HG02884 (cell line): ENCODE data around the gene CABLES1.

ENCODE experiments used
- ATAC-seq: cut with Tn5 transposase; IDR thresholded peaks from one replicate; pipeline ENCODE4 v1.9.1; 2021; ENCODE audit warnings: mild to moderate bottlenecking, moderate library complexity; ENCODE audit not compliant: unreplicated experiment

Gene CABLES1

DNA sequence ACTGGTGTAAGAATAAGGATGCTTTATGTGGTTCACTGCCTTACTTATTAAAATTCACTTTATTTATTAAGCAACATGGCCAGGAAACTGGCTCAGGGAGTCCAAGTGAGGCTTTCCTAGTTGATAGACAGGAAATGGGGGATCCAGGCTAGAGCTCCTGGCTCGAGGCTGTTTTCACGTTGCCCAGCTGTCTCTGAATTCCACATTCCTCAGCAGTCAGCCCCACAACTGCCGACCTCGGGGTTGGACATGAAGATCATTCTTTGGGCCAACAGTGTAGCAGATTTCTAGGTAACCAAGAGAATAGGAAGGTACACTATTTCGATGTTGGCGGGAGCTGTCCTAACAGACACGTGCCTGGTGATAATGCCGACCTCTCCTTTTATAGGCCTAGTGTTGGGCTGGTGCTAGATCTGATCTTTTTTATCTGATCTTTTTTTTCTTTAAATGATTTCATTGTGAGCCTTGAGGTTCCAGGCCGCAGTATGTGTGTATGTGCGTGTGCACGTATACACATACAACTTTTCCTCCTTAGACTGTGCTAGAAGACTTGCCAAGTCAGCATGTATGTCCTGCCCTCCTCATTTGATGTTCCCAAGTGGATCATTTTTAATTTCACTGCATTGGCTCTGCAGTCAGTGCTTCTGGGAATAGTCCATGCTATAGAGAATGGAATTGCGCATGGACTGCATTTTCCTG lies 103.5 kb downstream of the CABLES1 start:
- ATAC-seq: no peak

DNA sequence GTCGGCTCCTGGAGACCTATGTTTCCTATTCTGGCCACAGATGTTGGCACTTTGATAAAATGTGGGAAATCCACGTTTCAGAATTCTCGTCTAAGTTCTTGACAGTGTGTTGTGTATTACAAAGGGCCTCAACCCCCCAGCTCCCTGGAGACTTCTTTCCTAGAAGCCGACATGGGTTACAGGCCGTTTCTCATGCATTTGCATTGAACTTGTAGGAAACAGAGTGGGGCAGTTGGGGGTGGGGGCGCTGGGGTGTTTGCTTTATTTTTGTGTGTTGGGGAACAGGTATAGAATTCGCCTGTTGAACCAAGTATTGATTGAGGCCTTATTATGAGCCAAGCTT lies 104.0 kb downstream of the CABLES1 start:
- ATAC-seq: no peak

DNA sequence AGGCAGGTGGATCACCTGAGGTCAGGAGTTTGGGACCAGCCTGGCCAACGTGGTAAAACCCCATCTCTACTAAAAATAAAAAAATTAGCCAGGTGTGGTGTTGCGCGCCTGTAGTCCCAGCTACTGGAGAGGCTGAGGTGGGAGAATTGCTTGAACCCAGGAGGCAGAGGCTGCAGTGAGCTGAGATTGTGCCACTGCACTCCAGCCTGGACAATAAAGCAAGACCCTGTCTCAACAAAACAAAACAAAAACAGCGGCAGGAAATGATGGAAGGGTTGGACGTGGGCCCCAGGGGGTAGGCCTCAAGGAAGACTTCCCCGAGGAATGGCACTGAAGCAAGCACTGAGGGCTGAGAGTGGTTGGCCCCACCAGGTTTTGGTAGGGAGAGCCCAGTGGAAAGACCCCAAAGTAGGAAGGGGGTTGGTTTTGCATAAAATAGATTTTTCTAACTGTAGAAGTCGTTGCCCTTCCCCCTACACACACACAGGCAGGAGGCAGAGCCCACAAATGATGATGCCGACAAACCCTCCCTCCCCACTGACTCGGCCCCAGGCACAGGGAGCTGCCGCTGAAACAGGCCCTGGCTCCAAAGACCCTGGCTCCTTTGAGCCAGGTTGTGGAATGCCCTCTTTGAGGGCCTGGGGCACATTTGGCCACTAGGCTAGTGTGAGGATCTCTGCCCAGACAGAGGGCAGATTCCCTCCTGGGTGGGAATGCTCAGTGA lies 104.8 kb downstream of the CABLES1 start:
- no peak for ATAC-seq

DNA sequence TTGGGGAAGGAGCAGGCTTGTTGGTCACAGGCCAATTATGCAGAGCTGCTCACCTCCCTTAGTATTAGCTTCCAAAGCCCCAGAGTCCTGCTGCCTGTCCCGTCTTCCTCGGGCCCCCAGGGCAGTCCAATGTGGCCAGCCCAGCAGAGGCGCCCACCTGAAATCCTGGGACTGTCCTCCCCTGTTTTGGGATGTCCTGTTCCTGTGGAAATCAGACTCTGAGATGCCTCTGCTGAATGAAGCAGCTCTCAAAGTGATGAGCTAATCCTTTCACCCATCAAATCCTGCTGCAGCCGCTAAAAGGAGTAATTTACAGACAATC lies 105.3 kb downstream of the CABLES1 start:
- no peak for ATAC-seq

DNA sequence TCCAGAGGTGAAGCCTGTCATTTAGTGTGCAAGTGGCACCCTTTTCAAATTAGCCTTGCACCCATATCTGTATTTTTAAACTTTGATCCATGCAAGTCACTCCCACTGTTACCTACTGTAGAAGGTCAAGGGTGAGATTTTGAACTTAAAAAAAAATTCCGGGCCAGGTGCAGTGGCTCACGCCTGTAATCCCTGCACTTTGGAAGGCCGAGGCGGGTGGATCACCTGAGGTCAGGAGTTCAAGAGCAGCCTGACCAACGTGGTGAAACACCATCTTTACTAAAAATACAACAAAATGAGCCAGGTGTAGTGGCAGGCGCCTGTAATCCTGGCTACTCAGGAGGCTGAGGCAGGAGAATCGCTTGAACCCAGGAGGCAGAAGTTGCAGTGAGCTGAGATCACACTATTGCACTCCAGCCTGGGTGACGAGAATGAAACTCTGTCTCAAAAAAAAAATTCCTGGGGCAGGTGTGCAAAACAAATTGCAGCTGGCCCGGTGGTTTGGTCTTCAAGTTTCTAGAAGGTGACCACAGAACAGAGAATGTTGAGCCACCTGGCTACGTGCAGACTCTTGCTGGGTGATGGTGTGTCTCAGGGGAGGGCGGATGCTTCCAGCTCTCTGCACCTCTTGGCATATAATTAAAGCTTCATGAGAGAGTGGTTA lies 106.7 kb downstream of the CABLES1 start:
- peak; percentile 79 for ATAC-seq

DNA sequence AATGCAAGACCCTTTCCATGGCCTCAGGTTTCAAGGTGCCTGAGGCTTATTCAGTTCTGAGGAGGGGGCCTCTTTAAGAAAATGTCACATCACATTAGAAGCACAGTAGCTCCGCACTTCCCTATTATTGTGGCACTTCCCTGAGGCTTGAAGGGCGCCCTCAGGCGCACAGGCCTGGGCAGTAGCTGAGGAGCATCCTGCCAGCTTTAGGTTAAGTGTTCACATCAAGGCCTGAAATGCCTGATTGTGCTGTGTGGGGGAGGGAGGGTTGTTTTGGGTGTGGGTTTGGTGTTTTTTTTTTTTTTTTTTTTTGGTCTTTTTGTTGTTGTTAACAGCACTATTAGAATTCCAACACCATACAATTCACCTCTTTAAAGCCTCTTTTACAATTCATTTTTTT lies 107.9 kb downstream of the CABLES1 start:
- ATAC-seq: no peak

DNA sequence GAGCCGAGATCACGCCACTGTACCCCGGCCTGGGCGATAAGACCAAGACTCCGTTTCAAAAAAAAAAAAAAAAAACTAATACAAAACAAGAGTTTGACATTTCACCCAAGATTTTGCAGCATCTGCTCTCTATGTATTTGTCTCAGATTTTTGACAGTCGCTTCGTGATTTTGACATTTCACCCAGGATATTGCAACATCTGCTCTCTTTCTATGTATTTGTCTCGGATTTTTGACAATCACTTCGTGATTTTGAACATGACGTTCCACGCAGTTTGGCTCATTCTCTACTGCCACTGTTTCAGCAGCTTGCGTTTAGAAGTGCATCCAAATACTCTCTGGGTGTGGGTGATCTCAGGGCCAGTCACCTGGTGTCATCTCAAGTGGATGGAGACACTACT lies 108.5 kb downstream of the CABLES1 start:
- ATAC-seq: no peak

DNA sequence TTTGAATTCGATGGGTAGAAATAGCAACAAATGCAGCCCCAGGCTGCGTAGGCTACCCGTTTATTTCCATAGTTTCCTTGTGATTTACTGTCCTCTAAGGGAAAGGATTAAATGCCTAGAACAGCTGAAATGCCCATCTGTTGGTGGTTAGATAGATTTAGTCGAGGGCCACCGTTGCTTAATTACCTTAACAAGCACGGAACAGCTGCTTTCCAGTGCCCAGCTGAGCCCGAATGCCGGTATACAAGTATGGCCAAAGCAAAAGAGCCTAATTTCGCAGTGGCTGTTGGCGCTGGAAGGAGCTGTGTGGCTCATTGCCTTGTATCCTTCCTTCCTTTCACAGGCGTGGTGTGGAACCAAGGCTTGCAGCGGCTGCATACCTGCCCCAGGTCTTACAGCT lies 109.1 kb downstream of the CABLES1 start:
- ATAC-seq: no peak

DNA sequence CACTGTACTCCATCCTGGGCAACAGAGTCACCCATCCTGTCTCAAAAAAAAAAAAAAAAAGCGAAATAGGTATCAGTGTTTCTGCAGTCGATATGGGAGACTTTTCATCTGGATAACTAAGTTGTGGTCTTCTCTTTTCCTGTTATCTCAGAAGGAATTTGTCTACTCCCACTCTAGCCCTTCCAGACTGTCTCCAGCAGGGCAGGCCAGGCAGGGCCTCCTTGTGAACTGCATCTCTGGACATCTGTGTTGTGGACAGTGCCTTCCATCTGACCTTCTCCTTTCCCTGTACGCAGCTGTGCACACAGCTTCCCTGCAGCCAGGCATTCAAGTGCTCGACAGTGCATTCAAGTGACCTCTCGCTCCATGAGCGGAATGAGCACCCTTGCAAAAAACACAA lies 110.2 kb downstream of the CABLES1 start:
- ATAC-seq: no peak

DNA sequence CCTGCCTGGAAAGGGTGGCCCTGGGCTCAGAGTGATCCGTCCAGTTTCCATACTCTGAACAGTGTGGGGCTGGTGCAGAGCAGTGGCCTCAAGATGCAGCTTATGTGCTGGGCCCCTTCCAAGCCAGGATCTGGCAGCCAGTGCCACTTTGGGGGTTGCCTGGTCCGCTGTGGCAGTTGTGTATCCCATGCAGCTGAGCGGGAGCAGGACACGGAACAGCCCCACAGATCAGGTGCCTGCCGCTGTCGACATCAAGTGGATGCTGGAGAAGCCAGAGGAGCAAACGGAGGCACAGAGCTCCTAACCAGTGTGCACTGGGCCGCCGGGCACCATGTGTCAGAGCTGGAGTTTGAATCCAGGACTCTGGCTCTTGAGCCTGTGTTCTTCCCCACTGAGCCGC lies 112.0 kb downstream of the CABLES1 start:
- ATAC-seq: no peak

DNA sequence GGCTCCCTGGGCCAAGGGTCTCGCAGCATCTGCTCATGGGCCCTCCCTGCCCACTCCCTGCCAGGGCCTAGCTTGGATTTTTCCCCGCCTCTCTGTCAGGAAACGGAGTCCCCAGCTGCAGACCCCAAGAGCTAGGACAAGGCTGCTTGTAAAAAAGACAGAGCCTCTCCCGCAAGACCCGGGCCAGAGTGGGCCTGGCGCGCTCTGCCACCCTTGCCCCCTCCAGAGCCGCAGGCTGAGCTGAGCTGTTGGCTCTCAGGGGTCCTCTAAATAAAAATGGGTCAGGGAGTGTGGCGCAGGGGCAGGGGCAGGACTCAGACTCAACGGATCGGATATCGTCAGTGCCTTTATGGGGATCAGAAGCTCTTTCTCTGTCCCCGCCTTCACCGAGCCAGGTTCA lies 112.6 kb downstream of the CABLES1 start:
- no peak for ATAC-seq

DNA sequence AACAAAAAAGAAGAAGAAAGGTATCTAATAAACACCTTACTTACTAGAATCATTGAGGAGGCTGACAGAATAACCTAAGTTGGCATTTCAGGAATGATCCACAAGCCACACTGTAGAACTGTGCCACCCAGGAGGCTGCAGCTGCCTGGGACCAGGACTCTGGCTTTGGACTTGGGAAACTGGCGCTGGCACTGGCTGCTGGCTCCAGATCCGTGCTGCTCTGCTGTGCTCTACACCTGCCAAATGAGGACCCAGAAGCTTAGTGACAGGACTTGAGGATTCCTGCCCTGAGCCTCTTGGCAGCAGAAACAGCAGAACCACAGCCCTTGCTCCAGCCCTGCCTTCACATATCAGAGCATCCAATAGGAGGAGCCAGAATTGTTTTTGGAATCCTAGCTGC lies 113.5 kb downstream of the CABLES1 start:
- ATAC-seq: no peak

DNA sequence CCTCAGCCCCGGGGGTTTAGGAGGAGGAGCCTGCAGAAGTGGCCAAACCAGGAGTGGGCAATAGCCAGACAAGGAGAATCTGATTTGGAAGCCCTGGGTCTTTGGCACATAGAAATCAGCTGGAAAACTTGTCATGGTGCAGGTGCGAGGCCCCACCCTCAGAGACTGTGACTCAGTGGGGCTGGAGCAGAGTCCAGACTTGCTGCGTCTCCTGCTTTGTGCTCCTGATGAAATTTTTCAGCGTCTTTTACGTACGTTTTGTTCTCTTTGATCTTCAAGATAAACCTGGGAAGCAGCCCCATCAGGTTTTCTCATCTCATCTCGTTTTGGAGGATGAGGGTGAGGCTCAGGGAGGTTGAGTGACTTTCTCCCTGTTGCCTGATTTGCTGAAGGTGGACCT lies 114.1 kb downstream of the CABLES1 start:
- ATAC-seq: no peak

DNA sequence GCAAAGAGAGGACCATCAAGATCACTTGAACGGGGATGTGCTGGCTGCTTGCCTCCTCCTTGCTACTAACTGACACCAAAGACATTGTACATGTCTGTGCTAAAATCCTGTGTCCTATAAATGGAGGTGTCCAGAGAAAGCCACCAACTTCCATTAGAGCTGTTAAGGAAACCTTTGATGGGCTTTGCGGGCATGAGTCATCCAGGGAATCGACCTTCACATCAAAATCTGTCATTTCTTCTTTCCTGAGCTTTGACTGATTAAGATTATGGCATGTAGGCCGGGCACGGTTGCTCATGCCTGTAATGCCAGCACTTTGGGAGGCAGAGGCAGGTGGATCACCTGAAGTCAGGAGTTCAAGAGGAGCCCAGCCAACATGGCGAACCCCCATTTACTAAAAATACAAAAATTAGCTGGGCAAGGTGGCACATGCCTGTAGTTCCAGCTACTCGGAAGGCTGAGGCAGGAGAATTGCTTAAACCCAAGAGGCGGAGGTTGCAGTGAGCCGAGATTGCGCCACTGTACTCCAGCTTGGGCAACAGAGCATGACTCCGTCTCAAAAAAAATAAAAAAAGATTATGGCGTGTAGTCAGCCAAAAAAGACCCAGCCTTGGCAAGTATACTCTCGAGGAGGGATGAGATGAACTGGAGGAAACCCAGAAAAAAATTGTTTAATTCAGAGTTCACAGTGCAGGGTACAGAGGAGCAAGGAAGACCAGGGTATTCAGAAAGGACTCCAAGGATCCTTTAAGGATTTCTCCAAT lies 115.8 kb downstream of the CABLES1 start:
- ATAC-seq: no peak

DNA sequence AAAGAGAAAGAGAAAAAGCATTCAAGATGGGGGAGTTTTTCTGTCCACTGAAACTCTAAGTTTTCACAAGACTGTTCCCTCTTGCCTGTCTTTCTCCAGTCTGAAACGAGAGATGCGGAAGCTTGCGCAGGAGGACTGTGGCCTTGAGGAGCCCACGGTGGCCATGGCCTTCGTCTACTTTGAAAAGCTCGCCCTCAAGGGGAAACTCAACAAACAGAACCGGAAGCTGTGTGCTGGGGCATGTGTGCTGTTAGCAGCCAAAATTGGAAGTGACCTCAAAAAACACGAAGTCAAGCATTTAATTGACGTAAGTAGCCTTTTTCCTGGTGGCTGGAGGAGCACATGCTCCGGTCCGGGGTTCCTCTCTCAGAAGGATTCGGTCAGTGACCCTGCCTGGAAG lies 118.3 kb downstream of the CABLES1 start:
- ATAC-seq: no peak

DNA sequence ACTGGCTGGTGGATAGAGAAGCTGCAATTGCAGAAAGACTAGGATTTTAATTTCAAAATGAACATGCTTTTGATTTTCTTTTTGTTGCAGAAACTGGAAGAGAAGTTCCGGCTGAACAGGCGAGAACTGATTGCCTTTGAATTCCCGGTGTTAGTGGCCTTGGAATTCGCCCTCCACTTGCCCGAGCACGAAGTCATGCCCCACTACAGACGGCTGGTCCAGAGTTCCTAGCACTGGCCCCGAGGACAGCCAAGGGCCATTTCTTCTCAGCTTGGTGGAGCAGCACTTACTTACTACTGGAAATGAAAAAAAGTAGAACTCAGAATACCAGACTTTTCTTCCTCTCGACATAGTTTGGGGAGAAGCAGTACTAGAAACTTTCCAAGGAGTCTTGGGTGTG lies 121.9 kb downstream of the CABLES1 start:
- ATAC-seq: no peak

DNA sequence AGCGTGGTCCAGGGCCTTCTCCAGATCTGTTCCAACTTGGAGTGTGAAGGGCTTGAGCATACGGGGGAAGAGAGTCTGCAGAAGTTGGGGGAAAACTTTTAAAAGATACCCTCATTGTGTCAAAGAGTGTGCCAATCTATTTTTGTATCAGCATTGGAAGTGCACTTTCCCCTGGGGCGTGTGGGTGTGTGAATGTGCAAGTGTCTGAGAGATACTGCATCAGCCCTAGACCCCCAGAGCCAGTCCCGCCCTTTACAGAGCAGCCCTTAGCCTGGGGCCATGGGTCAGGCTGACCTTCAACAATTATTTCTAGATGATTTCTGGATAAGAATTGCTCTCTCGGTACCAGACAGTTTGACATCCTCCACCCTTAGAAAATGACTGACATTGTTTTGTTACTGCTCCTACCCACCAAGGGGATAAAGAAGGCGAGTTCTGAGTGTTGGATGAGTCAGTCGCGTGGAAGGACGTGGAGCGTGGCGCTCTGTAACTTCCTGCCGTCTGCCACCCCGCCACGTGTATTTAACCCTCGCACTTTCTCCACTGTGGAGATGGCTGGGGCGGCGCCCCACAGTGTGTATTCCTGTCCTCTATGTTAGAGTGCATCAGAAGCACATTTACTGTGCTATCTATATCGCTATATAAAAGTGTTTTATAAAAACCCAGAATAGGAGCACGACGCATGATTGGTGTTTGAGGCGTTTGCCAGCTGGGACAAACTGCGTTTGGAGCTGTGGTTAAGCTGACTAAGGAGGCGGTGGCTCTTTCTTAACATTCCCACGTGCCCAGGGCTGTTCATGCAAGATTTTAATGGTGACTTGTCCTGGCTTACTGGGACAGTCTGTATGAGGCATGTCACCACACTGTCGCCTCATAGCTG lies 122.6 kb downstream of the CABLES1 start:
- no peak for ATAC-seq

DNA sequence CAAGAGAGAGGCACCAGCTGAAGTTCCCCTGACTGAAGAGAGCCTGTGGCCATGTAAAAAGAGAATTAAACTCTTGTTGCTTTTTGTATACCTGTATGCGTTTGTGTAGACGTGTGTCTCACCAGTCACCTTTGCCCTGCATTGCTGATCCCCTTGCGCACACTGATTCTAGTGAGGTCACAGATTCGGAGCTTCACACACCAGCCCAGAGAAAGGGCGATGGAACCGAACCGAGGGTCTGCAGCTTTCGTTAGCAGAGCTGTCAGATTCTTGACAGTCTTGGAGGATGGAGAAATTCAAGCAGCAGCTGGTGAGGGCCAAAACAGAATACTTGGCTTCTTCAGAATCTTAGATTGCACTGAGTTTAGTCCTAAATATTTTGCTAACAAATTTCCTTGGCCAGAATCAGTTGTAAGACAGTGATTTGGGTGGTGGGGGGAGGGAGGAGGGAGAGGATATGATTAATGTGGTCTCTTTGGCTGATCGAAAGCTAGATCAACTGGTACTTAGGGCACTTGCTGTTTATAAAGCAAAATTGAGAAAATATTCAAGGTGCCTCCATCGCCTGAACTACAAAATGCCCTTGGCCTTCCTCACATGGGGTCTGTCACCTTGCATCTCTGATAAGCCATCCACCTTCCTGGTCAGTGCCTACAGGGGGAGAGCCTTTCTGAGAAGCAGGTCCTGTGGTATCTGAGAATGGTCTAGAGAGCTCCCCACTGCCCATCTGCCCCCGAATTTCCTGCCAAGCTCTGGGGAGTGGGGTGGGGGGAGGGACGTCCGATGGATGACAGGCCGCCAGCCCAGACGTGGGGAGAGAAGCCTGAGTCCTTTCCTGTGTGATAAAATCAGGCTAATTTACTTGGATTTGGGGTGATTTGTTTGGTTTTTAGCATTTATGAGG lies 123.5 kb downstream of the CABLES1 start:
- ATAC-seq: no peak
